HUES64 (cell line): Measurements from ENCODE around the gene ACHE.

Experiments
- H3K27ac ChIP-seq: 2 replicates; pipeline ENCODE4 v1.7.0; 2013; ENCODE audit warnings: low read depth, low read length, inconsistent platforms
- H3K27me3 ChIP-seq: 2 replicates; pipeline ENCODE4 v1.6.1; 2013; ENCODE audit warnings: mild to moderate bottlenecking, low read length; ENCODE audit not compliant: insufficient read depth
- H3K36me3 ChIP-seq: 2 replicates; pipeline ENCODE4 v1.6.1; 2013; ENCODE audit warnings: mild to moderate bottlenecking, low read length; ENCODE audit not compliant: insufficient read depth
- H3K4me1 ChIP-seq: 2 replicates; pipeline ENCODE4 v1.6.1; 2013; ENCODE audit warnings: mild to moderate bottlenecking, low read length, moderate library complexity; ENCODE audit not compliant: insufficient read depth
- H3K4me3 ChIP-seq: 2 replicates; pipeline ENCODE4 v1.5.1; 2013; ENCODE audit warnings: mild to moderate bottlenecking, low read length, moderate library complexity
- H3K9ac ChIP-seq: 2 replicates; pipeline ENCODE4 v1.6.1; 2013; ENCODE audit warnings: mild to moderate bottlenecking, low read depth, low read length
- H3K9me3 ChIP-seq: 2 replicates; pipeline ENCODE4 v1.6.1; 2013; ENCODE audit warnings: low read depth, low read length; ENCODE audit not compliant: insufficient read depth
- WGBS: fragments of 150-250, 120-280 bp; methylation state at CpG from one replicate; pipeline ENCODE4 v1.1.7; 2013; ENCODE audit warnings: missing lambda C conversion rate; 5-methylcytosine and 5-hydroxymethylcytosine counted together

ACHE gene

DNA sequence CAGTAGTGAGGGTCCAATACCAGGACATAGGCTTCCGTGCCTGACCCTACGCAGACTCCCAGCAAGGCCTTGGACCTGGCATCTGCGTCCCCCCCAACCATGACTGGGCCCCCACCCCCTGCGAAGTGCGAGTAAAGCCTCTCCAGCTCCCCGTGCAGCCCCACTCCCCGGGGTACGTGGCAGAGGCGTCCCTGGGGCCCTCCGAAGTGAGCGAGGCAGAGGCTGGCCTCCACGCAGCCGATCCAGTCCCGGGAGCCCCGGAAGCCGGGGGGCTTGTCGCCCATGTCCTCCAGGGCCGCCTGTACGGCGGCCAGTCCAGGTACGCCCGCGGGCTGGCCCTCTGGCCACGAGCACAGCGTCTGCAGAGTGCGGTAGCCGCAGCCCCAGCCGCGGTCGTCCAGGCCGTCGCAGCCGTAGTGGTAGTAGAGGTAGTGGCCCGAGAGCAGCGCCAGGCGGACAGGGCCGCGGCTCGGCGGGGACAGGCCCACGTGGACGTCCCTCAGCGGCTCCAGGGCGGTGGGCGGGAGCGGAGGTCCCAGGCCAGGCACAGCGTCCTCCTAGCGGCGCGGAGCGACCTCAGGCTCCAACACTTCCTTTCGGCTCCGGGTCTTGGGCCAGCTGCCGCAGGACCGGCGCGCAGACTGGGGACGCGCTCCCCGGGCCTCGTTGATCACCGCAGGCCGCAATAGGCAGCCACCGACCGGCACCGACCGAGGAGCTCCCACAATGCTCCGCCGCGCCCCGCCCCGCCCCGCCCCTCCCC, 6.5 kb downstream of the ACHE start, which contains the start of gene UFSP1:
TSS of gene UFSP1 (minus strand) at position 728 of the 763 bp plus-strand sequence. CDS start at position 284, 444 bp downstream.
- Histone ChIP-seq H3K36me3 (peaks cover 45% of the 10 kb centered on the region), H3K27ac (peak within 1 kb of the TSS; percentile 92), H3K9ac (peak within 1 kb of the TSS; percentile 96), H3K27me3 (no peaks in the 10 kb centered on the region; the same call in 1 of the 2 replicates), H3K9me3 (no peaks in the 10 kb centered on the region), H3K4me1 (no peaks in the 10 kb centered on the region), H3K4me3 (peak within 1 kb of the TSS; percentile 91)
- 3% methylated on average over 70 of the region's 73 CpGs for WGBS

DNA sequence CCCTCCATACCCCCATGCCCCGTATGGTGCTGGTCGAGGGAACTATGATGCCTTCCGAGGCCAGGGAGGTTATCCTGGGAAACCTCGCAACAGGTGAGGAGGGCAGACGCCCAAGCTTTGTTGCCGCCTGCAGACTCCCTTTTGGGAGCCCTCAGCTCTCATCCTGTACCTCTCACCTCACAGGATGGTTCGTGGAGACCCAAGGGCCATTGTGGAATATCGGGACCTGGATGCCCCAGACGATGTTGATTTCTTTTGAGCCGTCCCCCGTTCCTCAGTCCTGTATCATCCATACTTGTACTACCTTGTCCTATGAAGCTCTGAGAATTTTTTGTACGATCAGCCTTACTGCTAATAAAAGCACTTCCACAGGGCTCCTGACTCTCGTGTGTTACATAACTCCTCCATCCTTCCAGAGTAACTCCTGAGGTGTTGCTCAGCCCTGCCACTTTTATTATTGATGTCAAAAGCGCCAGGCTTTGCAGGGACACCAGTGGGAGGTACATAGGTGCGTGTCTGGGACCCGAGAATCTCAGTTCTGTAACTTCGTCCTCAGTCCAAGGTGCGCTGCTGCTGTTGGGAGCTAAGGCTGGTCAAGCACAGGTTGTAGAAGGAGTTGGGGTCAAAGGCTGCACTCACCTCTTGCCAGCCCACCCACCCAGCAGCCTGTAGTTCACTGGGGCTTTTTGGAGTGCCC, 7.2 kb downstream of the ACHE start:
- Histone ChIP-seq H3K9ac (peak overlapping the region; percentile 96), H3K4me3 (peak overlapping the region; percentile 91), H3K4me1 (no peaks in the 10 kb centered on the region), H3K36me3 (peaks cover 53% of the 10 kb centered on the region), H3K9me3 (no peaks in the 10 kb centered on the region), H3K27ac (peak overlapping the region; percentile 88), H3K27me3 (no peaks in the 10 kb centered on the region)
- 83% methylated on average over 18 of the region's 18 CpGs for WGBS

DNA sequence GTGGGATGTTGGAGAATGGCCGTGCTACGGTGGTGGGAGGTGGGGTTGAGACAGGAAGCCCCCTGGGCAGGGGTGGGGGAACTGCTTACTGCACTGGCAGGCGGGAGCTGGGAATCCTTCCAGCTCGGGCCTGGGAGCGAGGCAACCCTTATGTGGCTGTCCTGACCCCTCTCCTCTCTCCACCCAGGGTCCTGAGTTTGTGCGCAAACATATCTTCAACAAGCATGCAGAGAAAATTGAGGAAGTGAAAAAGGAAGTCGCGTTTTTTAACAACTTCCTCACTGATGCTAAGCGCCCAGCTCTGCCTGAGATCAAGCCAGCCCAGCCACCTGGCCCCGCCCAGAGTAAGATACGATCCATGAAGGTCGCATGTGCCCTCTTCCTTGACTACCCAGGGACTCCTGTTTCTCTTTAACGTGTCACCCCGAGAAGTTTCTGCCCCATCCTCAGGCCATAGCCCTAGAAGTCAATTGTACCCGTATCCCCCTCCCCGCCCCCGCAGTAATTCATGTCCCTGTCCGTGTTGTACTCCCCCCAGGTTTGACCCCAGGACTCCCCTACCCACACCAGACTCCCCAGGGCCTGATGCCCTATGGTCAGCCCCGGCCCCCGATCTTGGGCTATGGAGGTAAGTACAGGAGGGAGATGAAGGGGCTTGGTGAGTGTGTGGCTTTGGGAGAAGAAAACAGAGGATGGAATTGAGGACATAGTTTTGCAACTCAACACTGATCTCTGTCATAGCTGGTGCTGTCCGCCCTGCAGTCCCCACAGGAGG, 8.0 kb downstream of the ACHE start:
- 82% methylated on average over 21 of the region's 21 CpGs for WGBS
- Histone ChIP-seq H3K4me1 (no peaks in the 10 kb centered on the region), H3K27me3 (no peaks in the 10 kb centered on the region), H3K9ac (no peak overlapping the region), H3K9me3 (no peaks in the 10 kb centered on the region), H3K4me3 (peak overlapping the region; percentile 91), H3K27ac (peak overlapping the region; percentile 34; the same call in 1 of the 2 replicates), H3K36me3 (peaks cover 60% of the 10 kb centered on the region)

DNA sequence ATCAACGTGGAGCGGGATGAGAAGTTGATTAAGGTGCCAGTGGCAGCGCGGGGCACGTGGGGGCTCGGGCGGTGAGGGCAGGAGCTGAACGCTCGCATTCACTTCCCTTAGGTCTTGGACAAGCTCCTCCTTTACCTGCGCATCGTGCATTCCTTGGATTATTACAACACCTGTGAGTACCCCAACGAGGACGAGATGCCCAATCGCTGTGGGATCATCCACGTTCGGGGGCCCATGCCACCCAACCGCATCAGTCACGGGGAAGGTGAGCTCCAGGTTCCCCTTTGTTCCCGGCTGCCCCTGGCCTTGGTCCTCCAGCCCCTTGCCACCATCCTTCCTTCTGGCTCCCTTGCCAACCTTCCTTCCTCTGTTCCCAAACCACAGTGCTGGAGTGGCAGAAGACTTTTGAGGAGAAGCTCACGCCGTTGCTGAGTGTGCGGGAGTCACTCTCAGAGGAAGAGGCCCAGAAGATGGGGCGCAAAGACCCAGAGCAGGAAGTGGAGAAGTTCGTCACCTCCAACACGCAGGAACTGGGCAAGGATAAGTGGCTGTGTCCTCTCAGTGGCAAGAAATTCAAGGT, 8.7 kb downstream of the ACHE start:
- Histone ChIP-seq H3K9ac (no peak overlapping the region), H3K4me3 (no peak overlapping the region), H3K36me3 (peaks cover 67% of the 10 kb centered on the region), H3K27ac (no peak overlapping the region), H3K9me3 (no peaks in the 10 kb centered on the region), H3K4me1 (no peaks in the 10 kb centered on the region), H3K27me3 (no peaks in the 10 kb centered on the region)
- 93% methylated on average over 25 of the region's 25 CpGs for WGBS

DNA sequence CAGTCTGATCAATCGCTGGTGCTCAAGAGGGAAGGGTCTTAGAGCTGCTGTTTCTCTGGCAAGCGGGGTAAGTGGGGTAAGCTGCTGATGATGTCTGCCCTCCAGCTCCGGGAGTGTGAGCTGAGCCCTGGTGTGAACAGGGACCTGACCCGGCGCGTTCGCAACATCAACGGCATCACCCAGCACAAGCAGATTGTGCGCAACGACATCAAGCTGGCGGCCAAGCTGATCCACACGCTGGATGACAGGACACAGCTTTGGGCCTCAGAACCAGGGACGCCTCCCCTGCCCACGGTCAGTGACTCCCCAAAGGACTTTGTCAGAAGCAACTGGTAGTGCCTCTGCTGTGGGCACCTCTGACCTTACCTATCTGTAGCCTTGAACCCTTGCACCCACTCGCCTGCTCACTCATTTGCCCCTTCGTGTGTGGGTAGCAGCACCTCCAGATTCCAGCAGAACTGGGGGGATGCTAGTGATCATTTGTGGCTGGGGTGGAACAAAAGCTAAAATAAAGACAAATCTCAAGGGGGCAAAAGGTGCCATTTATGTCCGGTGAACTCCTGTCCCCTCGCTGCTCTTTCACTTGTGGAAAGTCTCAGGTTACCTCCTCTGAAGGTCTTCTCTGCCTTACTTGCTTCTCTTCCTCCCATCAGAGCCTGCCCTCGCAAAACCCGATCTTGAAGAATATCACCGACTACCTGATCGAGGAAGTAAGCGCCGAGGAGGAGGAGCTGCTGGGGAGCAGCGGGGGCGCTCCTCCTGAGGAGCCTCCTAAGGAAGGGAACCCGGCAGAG, 9.3 kb downstream of the ACHE start:
- H3K4me1 ChIP-seq = no peaks in the 10 kb centered on the region
- peaks cover 74% of the 10 kb centered on the region for H3K36me3 ChIP-seq
- no peaks in the 10 kb centered on the region for H3K27me3 ChIP-seq
- H3K9me3 ChIP-seq = no peaks in the 10 kb centered on the region
- WGBS = 94% methylated on average over 27 of the region's 27 CpGs
- no peak overlapping the region for H3K4me3 ChIP-seq
- no peak overlapping the region for H3K27ac ChIP-seq
- no peak overlapping the region for H3K9ac ChIP-seq

DNA sequence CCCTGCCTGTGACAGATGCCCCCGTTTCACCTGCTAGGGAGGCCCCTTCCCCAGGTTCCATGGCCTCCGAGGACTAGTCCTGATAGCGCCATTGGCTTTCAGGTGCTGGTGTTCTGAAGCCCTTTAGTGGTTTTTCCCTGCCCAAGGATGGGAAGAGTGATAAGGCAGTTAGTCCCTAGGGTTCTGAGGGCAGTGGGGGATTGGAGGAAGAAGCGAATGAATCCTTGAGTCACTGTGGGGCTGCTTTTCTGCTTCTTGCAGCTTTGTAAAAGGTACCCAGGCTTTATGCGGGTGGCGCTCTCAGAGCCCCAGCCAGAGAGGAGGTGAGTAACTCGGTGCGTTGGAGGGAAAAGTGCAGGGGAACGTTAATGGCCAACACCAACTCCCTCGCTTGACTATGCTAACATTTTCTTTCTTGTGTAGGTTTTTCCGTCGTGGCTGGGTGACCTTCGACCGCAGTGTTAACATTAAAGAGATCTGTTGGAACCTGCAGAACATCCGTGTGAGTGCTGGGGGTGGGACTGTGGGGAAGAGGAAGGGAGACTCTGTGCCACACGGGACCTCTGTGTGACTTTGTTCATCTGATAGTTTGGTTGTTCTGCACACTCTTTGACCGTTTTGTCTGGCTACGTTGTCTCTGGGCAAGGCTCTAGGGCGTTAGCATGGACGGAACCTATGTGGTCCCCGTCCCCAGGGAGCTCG, 10.1 kb downstream of the ACHE start:
- H3K4me1 ChIP-seq = no peaks in the 10 kb centered on the region

DNA sequence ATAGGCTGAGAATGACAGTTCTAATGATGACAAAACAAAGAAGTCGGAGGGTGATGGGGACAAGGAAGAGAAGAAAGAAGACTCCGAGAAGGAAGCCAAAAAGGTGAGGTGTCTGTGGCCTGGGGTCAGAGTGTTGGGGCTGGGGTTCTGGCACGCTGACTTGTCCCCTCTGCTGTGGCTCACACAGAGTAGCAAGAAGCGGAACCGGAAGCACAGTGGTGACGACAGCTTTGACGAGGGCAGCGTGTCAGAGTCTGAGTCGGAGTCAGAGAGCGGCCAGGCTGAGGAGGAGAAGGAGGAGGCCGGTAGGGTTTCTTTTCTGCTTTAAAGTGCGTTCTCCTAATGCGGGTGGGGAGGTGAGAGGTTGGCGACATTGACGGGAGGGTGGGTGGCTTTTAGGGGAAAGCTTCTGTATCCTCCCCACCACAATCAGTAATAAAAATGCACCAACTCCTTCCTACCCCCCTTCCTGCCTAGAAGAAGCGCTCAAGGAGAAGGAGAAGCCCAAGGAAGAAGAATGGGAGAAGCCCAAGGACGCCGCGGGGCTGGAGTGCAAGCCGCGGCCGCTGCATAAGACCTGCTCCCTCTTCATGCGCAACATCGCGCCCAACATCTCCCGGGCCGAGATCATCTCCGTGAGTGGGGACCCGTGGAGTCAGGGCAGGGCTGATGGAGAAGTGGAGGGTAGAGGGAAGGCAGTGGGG, 10.8 kb downstream of the ACHE start:
- no peaks in the 10 kb centered on the region for H3K4me1 ChIP-seq
- 96% methylated on average over 25 of the region's 29 CpGs for WGBS
- H3K27me3 ChIP-seq = no peaks in the 10 kb centered on the region
- H3K4me3 ChIP-seq = no peak overlapping the region
- no peak overlapping the region for H3K27ac ChIP-seq
- H3K9ac ChIP-seq = no peak overlapping the region
- H3K36me3 ChIP-seq = peaks cover 86% of the 10 kb centered on the region
- H3K9me3 ChIP-seq = no peaks in the 10 kb centered on the region

More for the DNA sequence above, 10.1 kb downstream of the ACHE start:
- no peak overlapping the region for H3K9ac ChIP-seq
- 94% methylated on average over 22 of the region's 22 CpGs for WGBS
- peaks cover 81% of the 10 kb centered on the region for H3K36me3 ChIP-seq
- no peaks in the 10 kb centered on the region for H3K27me3 ChIP-seq
- H3K4me3 ChIP-seq = no peak overlapping the region
- H3K27ac ChIP-seq = no peak overlapping the region
- H3K9me3 ChIP-seq = no peaks in the 10 kb centered on the region

DNA sequence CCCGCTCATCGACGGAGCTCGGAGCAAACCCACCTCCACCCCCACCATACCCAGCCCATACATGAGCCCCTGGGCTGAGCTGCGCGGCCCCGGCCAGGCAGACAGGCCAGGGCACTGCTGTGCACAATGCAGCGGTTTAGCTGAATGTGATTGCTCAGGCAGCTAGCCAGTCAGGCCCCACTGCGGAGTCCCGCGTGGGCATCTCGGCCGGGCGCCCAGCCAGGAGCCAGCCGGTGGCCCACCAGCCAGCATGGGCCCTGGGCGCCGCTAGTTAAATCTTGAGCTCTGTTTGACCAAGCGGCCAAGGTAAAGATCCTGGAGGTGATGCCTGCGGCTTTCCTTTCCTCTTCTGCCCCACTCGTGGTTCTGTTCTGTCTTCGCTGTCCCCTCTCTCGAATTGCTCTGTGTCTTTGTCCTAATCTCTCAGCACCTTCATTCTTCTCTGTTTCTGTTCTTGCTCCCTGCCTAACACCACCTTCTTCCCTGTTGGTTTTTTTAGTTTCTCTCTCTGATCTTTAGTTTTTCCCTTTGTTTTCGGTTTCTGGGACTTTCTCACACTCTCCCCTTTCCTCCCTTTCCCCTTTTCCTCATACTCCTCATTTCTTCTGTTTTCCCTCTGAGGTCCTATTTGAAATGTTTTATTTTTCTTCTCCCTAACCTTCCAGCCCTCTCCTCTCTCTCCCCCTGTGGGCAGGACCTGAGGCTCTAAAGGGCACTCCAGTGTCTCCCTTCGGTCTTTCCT, 12.7 kb downstream of the ACHE start:
- Histone ChIP-seq H3K36me3 (peaks cover 97% of the 10 kb centered on the region), H3K4me1 (no peaks in the 10 kb centered on the region), H3K4me3 (no peak overlapping the region), H3K9me3 (no peaks in the 10 kb centered on the region), H3K27me3 (no peaks in the 10 kb centered on the region), H3K27ac (no peak overlapping the region), H3K9ac (no peak overlapping the region; the same call in 1 of the 2 replicates)
- WGBS = 95% methylated on average over 24 of the region's 24 CpGs

DNA sequence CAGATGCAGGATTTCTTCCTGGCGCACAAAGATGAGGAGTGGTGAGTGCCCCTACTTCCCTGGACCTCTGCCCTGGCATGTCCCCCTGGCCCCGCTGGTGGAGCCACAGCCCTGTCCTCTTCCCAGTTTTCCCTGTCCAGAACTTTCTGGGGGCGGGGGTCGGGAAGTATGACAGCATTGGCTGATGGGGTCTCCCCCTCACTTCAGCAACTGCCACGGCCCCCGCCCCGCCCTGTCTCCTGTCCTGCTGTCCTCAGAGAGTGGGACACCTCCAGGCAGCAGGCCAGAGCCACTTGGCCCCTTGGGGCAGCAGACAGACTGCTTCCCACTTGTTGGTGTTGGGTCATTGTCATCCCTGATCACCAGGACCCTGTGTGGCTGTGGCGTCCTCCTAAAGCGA, 13.5 kb downstream of the ACHE start:
- Histone ChIP-seq H3K4me1 (no peaks in the 10 kb centered on the region), H3K4me3 (no peak overlapping the region), H3K27me3 (no peaks in the 10 kb centered on the region), H3K27ac (no peak overlapping the region), H3K36me3 (peaks cover 96% of the 10 kb centered on the region), H3K9ac (no peak overlapping the region), H3K9me3 (no peaks in the 10 kb centered on the region)
- WGBS = 96% methylated on average over 9 of the region's 9 CpGs
